HS-5 (cell line): ENCODE data around the gene UBXN10.
"Not testable (repeated sequence)": the region's sequence is repeated elsewhere in the genome, so short reads cannot be mapped to it uniquely, and the experiment has no call there.

ENCODE experiments used
- DNase-seq: peaks from one replicate; pipeline ENCODE4 v3.0.0-alpha.2; 2012; ENCODE audit warnings: low read depth

Gene UBXN10

DNA sequence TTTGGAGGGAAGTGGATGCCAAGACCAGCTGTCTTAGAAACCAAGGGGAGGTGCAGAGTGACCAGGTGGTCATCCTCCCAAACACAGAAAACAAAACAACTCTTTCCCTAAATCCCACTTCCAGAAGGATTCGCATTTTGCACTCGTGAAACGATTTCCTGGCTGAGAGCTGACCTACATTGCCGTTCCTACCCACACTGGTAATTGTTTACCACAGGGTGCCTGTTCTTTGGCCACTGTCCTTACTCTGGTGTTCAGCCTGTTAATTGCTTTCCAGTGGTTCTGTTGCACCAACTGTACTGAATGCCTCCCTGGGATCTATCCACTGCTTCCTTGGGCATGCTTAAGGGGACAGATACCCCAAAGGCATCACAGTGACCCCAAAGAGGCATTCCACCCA lies 23.6 kb downstream of the UBXN10 start:
- no peak for DNase-seq

DNA sequence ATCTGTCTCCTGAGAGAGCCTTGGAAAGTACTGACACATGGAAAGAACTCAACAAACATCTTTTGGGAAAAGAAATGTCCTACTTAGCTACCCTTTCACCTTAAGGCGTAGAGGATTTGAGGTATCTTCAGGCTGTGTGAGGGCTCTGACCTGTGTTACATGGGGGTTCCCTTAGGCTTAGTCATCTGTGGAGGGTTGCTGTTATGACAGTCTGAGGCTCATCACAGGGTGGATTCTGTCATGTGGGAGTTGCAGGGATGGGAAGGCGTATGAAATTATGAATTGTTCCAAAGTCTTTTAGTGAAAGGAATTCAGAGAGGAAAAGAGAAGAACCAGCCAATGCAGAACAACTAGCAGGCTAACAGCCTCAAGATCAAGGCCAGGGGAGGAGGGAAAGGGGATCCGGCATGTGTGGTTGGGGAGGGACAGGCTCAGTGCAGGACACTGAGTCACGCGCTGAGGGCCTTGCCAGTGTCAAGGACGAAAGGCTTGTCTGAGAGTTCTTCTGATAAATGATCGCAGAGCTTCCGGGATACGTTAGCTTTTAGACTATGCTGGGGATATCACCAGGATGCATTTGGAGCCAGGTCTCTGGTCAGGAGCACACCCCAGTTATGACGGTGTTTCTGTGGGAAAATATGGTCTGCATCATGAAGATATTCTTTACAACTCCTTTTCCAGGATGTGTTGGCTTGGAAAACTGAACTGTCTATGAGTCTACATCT lies 25.0 kb downstream of the UBXN10 start:
- DNase-seq = no peak

DNA sequence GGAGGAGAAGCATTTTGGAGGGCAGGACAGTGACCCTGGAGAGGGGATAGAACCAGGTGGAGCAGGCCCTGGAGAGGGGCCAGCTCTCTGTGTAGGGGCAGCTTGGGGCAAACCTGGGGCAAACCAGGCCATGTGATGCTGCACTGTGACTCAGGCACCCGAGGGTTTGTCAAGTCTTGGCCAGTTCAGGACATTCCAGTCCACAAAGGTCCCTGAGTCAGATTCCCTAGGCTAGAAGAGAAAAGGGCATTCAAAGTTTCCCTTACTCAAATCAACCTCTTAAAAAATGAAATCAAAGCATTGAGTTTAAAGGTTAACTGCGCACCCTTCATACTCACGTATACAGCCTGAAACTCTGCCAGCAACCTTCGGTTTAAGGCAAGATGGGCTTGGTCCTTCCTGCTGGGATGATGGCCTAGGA lies 25.6 kb downstream of the UBXN10 start:
- no peak for DNase-seq

DNA sequence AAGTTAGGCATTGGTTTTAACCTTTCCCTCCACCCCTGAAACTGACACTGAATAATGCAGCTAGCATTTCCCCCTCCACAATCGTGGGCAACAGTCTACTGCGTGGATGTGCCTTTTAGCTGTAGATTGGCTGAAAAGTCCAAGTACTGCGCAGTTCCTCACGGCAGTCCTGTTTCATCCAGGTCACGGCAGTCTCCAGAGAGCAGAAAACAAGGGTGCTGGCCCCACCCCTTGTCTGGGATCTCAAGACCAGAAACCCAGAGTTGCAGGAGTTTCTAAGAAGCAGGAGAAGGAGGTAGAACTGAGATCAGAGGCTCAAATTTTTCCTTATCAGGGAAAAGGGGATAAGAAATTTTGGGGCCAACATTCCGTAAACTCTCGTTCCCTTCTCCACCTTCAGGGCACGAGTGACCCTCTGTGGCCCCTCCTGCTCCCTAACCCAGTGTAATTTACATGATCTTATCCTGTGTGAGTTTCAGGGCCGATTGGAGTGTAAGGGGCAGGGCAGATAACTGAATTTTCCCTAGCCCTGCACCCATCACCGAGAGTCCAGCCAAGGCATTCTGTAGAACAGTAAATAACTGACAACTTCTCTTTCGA lies 26.3 kb downstream of the UBXN10 start:
- no peak for DNase-seq

DNA sequence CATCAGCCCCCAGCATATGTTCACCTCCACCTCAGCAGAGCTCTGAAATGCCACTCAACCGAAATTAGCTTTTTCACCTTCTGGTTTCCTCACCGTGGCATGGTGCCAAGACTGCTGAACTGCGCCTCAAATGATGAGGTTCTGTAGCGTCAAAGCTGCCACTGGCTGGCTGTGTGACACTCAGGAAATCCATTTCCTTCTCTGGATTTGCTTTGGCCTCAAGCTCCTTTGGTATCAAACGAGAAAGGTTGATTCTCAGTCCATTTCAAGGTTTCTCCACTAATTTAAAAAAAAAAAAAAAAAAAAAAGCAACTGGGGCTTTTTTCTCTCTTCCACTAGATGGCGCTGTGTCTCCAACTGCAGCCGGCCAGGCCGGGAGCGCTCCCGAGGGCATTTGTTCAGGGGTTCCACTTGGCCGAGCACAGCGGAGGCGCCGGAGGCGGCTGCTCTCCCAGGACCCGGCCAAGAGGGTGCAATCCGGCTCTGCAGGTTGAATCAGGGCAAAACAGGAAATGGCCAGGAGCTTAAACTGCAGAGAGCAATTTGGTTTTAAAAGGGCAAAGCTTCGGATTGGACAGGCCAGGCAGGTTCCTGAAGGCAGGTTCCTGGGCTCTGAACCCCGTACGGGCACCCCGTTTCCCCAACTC lies 26.9 kb downstream of the UBXN10 start:
- DNase-seq = no peak

DNA sequence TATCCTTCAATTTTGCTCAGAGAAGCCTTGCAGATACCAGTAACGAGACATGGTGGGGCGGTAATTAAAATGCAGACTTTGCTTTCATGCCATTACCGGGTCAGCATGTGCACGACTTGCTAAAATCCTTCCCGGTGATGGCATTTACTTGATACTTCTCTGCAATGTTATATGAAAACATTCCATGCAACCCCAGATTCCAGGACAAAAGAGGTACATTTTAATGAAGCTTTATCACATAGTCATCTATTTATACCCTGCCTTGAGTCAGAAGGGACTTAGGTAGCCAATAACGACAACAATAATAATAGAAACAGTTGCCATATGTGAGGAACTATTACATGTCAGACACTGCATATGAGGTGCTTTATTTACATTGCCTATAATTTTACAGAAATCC lies 29.8 kb downstream of the UBXN10 start:
- DNase-seq = no peak

DNA sequence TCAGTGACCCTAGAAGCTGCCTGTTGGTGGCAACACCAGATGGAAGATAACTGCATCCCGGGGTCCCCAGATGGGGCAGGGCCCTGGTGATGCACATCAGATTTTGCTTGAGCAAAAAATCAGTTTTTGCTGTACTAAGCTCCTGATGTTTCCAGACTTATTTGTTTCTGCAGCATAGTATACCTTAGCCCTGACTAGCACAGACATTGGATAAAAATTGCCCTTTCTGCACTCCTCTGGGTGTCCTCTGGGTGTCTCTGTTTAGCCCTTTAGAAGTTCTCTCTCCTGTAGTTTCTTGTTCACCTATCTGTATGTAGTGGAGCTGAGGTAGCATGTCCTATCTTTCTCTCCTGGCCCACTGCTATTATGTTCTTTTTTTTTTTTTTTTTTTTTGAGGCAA lies 30.7 kb downstream of the UBXN10 start:
- DNase-seq = no peak

DNA sequence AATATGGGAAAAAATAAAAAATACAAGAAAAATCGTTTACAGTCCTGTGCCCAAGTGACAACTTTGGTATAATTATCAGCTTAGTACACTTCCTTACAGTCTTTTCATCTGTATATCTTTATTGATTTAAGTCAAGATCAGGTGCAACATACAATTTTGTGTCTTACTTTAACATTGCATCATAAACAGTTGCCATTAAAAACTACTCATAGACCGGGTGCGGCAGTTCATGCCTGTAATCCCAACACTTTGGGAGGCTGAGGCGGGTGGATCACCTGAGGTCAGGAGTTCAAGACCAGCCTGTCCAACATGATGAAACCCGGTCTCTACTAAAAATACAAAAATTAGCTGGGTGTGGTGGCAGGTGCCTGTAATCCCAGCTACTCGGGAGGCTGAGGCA lies 33.2 kb downstream of the UBXN10 start:
- DNase-seq = not testable (repeated sequence)

DNA sequence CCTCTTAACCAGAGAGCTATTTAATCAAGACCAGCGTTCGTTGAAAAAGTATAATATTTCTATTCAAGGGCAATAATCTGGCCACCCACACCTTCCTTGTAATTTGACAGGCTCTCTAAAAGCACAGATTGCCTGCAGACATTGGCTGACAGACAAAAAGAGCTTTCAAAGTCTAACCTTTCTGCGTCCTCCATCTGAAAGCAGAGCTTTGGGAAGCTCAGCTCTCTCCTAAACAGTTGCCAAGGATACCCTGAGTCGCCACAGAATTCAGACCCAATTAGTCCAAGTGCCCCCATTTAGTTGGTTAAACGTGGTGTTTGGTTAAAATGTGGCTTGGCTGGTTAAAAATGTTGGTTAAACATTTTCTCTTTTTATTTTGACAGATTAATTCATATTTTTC lies 34.1 kb downstream of the UBXN10 start:
- no peak for DNase-seq

DNA sequence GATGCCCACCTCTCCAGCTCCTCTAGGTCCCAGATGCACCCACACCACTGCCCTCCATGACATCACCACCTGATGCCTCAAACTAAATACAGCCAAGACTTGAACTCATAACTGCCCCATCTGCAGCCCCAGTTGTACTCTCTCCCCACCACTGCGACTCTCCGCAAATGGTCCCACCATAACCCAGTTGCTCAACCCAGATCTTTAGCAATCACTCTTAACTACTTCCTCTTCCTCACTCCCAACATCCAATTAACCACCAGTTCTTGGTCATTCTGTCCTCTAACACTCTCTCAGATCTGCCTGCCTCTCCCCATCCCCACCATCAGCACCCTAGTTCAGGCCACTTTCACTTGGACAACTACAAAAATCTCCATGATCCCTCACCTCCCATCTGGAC lies 37.2 kb downstream of the UBXN10 start:
- no peak for DNase-seq

DNA sequence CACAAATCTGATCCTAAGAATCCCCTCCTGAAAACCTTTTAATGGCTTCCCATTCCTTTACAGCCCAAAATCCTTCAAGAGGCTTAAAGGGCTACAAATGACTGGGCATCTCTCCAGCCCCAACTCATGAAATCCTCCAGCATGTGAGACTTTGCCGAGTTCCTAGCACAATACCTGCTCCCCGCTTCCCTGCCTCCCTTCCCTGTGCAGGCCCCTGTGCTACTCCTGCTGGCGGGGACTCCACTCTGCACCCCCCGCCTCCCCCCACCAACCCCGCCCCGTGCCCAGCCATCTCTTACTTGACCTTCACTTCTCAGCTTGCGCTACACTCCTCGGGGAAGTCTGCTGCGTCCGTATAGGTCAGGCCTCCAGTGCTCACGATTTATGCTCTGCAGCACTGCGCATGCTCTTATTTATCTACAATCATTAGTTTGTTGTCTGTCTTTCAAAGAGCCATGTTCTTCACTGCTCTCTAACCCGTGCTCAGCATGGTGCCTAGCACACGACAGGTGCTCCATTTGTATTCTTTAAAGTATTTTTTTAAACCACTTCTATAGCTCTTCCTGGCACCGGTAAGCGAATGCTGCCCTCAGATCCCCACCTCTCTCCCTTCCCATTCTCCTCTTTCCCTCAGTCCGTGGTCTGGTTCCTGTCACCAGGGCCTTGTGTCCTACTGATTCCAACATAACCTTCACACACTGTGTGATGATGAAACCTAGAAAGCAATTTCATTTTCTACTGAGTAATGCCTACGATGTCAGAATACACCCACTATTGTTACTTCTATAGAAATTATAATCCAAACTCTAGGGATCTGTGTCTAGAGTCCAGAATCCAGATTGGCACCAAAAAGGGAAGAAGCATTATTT lies 37.9 kb downstream of the UBXN10 start:
- no peak for DNase-seq

DNA sequence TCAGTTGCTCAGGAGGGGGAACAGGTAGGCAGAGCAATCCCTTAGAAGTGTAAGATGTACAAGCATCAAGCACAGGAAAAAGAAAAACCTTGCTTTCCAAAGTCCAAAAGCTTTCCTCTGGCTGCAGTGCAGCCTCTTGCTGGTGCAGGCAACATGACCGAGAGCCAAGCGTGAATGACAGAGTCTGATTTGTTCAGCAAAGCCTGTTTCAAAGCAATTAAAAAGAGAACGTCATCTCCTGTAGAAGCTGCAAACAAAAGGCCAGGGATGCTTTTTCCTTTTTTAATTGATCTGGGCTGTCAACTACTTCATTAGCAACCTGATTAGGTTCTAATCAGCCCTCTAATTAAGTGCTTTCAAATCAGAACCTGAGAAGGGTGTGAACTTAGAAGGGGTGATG lies 38.6 kb downstream of the UBXN10 start:
- no peak for DNase-seq

DNA sequence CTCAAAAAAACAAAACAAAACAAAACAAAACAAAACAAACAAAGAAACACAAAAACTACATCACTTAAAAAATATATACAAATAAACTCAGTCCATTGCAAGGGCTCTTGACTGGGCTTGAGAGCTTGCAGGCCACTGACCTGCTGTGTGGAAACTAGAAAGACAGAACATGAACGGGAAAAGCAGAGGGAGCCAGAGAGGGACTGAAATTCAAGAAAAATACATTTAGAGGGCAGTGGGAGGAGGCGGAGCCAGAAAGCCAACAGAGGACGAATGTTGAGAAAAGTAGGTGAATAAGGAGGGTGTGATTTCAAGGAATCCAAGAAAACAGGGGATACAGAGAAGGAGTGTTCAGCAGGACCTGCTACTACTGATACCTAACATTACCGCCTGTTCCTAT lies 41.8 kb downstream of the UBXN10 start:
- DNase-seq = no peak

DNA sequence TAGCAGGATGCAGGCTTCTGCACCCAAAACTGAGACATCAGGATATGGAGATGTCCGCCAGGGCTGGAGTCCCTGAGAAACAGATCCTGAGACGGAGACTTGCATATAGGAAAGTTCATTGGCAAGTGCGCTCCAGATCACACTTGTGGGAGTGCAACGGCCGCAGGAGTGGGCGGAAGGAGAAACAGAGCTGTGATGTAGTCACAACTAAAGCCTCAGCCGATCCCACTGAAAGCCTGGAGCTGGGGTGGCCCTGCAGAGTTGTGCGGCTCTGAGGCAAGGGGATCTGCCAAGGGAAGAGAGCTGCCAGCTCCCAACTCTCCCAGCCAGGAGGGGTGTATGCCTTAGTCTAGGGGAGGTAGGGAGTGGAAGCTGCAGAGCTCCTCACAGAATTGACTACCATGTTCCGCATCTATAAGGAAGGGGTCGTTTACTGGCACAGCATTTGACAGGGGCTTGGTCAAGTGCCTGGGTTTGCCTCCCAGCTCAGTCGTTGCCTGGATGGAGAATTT lies 42.5 kb downstream of the UBXN10 start:
- no peak for DNase-seq

DNA sequence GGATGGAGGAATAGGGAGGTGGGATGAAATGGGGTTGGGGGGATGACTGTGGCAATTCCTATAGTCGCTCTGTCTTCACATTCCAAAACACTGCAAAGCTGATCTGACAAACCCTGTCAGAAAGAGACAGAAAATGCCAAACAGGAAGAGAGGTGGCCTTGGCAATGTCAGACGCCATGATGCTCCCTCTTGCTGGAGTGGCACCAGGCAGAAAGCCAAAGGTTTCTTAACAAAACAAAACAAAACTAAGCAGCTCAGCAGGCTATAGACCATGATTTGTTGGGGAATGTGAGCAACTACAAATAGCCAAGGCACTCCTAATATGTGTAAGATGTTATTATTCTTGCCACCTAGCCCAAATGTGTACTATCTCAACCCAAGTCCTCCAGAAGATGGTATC lies 43.3 kb downstream of the UBXN10 start:
- DNase-seq = no peak

DNA sequence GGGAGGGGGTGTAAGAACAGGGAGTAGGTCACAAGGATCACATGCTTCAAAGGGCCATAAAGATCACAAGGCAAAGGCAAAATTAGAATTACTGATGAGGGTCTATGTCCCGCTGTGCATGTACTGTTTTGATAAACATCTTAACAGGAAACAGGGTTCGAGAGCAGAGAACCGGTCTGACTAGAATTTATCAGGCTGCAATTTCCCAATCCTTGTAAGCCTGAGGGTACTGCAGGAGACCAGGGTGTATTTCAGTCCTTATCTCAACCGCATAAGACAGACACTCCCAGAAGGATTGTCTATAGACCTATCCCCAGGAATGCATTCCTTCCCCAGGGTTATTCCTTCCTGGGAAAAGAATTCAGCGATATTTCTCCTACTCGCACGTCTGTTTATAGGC lies 46.7 kb downstream of the UBXN10 start:
- DNase-seq = not testable (repeated sequence)

DNA sequence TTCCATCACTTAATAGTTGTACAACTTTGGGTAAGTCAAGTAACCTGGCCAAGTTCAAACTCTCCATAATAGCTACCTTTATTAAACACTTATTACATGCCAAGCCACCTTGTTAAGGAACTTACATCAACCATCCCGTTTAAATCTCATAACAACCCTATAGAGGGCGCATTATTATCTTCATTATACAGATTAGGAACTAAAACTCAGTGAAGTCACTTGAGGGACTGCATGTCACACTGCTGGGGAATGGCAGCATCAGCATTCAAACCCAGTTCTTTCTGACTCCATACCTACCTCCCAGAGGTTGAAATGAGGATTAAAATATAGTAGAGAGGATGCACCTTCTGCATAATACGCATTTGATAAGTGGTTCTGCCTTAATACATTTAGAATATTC lies 47.5 kb downstream of the UBXN10 start:
- DNase-seq = no peak

DNA sequence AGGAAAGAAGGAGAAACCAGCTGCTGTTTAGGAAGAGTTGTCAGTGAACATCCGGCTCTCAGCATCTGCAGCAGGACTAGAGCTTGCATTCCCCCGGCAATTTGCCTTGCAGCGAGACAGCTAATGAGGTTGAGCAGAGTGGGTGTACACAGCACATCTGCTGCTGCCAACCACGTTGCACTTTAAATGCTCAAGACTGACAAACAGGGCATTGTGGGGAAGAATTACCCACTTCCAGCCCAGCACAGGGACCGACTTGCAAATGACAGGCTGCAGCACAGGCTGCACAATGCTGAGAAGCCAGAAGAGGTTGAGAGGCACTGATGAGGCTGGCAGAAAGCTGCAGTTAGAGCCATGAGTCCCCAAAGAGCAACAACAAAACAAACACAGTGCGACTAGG lies 48.0 kb downstream of the UBXN10 start:
- DNase-seq = no peak

DNA sequence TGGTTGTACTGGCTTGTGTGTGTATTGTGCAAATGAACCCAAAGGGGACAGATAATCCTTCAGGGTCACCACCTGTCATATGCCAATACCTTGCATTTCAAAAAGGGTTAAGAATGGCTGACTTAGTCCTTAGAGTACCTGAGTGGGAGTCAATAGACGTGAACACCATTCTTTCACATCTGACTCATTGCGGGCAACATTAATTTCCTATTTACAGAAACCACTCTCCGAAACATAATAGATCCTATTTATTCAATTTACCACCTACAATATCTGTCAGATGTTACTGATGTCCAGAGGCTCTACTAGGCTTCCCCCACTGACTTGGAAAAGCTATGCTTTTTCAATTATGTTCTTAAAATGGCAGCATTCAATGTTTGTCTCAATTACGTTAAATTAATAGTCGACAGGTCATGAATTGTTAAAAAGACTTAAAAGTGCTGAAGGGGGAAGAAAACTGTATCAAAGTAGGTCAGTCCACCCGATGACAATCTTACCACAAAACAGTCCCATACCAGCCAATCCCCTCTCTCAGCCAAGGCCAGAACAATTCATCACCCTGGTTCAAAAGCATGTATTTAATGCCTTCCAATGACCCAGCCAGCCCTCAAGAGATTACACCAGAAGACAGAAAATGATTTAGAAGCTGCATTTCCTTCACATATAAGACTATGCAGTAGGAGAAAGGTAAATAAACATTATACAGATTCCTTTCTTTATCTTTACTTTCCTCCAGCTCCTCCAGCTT lies 49.1 kb downstream of the UBXN10 start:
- no peak for DNase-seq

DNA sequence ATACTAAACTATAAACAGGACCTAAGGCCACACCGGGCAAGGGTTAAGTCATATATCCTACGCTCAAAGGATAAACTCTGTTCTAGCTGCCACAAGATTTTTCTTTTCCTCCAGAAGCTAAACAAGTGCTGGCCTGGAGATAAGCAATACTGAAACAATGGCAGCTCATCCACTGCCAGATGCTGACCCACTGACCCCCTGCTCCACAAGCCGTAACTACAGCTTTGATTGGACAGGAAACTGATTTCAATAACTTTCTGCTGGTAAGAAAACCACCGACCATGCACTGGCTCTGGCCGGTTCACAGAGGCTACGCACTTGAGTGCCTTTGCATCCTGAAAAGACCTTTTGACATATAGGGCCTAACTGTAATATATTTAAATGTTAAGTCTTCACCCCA lies 51.8 kb downstream of the UBXN10 start:
- DNase-seq = no peak

DNA sequence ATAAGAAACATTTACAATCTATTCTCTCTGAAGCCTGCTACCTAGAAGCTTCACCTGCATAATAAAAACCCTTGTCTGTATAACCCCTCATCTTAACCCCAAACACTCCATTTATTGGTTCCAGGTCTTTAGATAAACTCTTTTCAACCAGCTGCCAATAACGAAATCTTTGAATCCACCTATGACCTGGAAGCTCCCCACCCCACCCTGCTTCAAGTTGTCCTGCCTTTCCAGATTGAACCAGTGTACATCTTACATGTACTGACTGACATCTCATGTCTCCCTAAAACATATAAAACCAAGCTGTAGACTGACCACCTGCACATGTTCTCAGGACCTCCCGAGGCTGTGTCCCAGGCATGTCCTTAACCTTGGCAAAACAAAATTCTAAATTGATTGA lies 54.1 kb downstream of the UBXN10 start:
- DNase-seq = no peak
